ENCODE data around the gene CDH4.

DNA sequence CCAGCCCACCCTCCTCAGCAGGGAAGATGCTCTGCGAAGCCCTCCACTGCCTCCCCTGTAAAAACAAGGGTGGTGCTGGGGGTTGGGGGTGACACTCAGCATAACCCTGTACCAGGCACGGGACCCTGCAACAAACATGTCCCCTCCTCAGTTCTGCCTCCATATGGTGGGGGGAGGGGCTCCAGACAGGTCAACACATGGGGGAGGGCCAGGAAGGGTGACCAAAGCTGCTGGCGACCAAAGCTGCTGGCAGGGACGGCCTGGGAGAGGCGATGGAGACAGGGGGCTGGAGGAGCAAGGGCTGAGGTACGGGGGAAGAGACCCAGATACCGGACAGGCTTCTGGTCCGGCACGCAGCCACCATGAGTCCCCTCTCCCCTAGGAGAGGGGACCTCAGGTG lies 690.5 kb downstream of the CDH4 start:
- TF ChIP-seq POLR2AphosphoS5 (IDR thresholded peaks at IDR 0.05) (no peak), POLR2A (IDR thresholded peaks at IDR 0.05) (no peak)
- TF ChIP-seq, protein P1, sequence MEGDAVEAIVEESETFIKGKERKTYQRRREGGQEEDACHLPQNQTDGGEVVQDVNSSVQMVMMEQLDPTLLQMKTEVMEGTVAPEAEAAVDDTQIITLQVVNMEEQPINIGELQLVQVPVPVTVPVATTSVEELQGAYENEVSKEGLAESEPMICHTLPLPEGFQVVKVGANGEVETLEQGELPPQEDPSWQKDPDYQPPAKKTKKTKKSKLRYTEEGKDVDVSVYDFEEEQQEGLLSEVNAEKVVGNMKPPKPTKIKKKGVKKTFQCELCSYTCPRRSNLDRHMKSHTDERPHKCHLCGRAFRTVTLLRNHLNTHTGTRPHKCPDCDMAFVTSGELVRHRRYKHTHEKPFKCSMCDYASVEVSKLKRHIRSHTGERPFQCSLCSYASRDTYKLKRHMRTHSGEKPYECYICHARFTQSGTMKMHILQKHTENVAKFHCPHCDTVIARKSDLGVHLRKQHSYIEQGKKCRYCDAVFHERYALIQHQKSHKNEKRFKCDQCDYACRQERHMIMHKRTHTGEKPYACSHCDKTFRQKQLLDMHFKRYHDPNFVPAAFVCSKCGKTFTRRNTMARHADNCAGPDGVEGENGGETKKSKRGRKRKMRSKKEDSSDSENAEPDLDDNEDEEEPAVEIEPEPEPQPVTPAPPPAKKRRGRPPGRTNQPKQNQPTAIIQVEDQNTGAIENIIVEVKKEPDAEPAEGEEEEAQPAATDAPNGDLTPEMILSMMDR (IDR thresholded peaks at IDR 0.05) = no peak
